T-helper 2 cell treated with Interferon-gamma antibody and Interleukin-4, amounts not matched to agents 100 ng/mL and 5 ng/mL, for 36 hours (primary cell): ENCODE results near the gene KHK. TPM values are rescaled to one million over a fixed set of nuclear protein-coding genes. Genes with fewer than 3 reads are reported as not detected.
"Not testable (repeated sequence)": the region's sequence is repeated elsewhere in the genome, so short reads cannot be mapped to it uniquely, and the experiment has no call there.

Source experiments
- intact Hi-C: fragments of 100-400 bp; cut with micrococcal nuclease; formaldehyde crosslinking; loops from one replicate; pipeline ENCODE4 v1.15.1; 2023
- total RNA-seq: library from RNA; stranded (reverse); gene quantifications from 2 replicates; pipeline ENCODE4 v1.2.3, GENCODE V29; 2022

KHK gene
- total RNA-seq, 1 donor from 2014 or later, result 12.2 TPM

DNA sequence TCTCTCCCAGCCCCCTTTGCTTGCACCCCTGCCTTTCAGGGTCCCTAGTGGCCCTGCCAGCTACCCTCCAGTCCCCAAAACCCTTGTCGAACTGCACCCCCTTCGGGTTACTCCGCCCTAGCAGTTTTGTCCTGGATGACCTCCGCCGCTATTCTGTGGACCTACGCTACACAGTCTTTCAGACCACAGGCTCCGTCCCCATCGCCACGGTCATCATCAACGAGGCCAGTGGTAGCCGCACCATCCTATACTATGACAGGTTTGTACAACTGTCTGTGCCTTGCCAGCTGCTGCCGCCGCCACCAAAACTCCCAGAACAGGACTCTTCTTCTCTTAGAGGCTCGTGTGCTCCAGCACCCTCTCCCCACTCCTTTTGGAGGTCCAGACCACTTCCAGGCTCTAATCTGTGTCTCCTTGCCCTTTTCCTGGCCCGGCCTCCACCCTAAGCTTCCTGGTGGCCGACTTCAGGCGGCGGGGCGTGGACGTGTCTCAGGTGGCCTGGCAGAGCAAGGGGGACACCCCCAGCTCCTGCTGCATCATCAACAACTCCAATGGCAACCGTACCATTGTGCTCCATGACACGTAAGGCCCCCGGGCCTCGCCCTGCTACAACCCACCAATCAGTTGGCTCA, 7.9 kb downstream of the KHK start:
- intact Hi-C loops, result no loop called here

DNA sequence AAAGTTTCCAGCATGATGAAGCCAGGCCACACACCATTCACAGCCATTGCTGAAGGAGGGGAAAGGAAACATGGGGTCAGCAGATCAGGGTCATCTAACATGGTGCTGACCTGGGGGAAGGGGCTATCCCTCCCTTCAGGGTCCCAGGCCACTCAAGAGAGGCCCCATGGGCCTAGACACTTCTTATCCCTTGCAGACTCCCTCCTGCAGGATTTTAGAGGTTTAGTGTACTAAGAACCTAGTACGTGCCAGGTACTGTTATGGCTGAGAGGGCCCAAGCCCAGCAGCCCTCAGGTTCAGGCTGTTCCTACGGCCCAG, 8.8 kb downstream of the KHK start:
- intact Hi-C loops, result no loop called here

- intact Hi-C loops, result no loop called here
These were observed 9.4 kb downstream of the KHK start for GRCh38 chr2:27095745-27096651.

GRCh38 chr2:27096748-27097297, 10.3 kb downstream of the KHK start:
- intact Hi-C loops, result no loop called here

DNA sequence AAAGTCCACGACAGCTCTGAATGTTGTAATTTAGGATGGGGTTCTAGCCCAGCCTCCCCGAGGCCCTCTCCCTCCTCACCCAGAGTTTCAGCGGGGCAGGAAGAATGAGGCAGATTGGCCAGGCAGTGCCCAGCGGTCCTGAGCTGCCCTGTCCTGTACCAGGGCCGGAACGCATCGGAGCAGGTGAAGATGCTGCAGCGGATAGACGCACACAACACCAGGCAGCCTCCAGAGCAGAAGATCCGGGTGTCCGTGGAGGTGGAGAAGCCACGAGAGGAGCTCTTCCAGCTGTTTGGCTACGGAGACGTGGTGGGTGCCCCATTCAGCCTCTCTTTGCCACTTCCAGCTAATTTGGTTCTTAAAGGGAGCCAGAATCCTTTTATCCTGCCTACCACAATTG, 10.8 kb downstream of the KHK start:
- intact Hi-C loops, result no loop called here

DNA sequence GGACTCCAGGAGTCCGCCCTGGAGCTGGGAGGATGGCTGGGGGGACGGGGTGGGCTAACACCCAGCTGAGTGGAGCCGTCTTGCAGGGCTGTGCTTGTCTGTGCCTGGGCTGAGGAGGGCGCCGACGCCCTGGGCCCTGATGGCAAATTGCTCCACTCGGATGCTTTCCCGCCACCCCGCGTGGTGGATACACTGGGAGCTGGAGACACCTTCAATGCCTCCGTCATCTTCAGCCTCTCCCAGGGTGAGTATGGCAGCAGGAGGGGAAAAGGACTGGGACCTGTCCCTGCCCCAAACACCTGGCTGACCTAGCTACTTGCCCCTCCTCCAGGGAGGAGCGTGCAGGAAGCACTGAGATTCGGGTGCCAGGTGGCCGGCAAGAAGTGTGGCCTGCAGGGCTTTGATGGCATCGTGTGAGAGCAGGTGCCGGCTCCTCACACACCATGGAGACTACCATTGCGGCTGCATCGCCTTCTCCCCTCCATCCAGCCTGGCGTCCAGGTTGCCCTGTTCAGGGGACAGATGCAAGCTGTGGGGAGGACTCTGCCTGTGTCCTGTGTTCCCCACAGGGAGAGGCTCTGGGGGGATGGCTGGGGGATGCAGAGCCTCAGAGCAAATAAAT, 12.9 kb downstream of the KHK start:
- intact Hi-C loops, result no loop called here

DNA sequence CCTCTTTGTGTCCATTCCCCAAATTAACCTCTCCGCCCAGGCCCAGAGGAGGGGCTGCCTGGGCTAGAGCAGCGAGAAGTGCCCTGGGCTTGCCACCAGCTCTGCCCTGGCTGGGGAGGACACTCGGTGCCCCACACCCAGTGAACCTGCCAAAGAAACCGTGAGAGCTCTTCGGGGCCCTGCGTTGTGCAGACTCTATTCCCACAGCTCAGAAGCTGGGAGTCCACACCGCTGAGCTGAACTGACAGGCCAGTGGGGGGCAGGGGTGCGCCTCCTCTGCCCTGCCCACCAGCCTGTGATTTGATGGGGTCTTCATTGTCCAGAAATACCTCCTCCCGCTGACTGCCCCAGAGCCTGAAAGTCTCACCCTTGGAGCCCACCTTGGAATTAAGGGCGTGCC, 13.5 kb downstream of the KHK start:
- intact Hi-C loops, result no loop called here

DNA sequence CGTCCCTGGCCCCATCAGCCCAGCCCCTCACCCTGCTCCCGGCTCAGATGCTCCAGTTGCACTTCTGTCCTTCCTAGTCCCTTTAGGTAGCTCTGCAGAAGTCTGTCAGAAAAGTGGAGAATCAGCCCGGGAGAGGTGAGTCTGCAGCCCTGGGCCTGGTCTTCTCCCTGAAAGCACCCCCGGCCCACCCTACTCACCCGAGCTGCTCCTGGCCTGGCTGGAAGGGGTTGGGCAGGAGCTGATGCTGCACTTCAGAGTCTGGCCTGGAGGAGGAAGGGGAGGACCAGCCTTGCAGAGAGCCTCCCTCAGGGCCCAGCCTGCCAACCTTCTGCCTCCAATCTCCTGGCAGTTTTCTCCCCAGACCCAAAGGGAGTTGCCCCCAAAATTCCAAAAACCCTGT, 15.8 kb downstream of the KHK start:
- intact Hi-C loops, result no loop called here

GRCh38 chr2:27105981-27106380, 19.4 kb downstream of the KHK start:
- intact Hi-C loops, result no loop called here

- intact Hi-C loops, result no loop called here
These were observed 21.6 kb downstream of the KHK start for GRCh38 chr2:27108221-27108620.

DNA sequence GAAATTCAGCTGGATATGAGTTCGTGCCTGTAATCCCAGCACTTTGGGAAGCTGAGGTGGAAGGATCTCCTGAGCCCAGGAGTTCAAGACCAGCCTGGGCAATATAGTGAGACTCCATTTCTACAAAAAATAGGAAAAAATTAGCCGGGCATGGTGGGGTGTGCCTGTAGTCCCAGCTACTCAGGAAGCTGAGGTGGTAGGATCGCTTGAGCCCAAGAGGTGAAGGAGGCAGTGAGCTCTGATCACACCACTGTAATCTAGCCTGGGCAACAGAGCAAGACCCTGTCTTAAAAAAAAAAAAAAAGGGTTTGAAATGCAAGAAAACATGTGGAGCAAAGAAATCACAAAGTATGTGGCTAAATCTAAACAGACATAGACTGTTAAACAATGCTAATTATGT, 22.5 kb downstream of the KHK start:
- intact Hi-C loops, result no loop called here

GRCh38 chr2:27110603-27111352, 24.2 kb downstream of the KHK start:
- intact Hi-C loops, result not testable (repeated sequence)

GRCh38 chr2:27111392-27112078, 25.0 kb downstream of the KHK start:
- intact Hi-C loops, result not testable (repeated sequence)

DNA sequence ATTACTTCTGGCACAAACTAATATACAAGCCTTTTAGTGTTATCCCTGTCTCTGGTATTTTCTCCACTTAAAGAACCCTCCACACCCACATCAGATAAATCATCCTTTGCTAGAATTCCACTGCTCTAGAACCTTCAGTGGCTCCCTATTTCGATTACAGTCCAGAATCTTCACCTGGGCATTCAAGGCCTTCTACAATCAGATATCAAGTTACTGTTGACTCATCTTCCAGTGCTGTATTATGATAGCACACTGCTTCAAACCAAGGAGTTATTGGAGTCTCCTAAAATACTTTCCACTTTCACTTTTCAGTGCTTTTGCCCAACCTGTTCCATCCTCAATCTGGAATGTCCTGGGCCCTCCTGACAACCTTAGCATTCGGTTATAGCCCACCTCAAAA, 28.9 kb downstream of the KHK start:
- intact Hi-C loops, result no loop called here

- intact Hi-C loops, result no loop called here
These were observed 31.5 kb downstream of the KHK start for GRCh38 chr2:27117995-27118524.

DNA sequence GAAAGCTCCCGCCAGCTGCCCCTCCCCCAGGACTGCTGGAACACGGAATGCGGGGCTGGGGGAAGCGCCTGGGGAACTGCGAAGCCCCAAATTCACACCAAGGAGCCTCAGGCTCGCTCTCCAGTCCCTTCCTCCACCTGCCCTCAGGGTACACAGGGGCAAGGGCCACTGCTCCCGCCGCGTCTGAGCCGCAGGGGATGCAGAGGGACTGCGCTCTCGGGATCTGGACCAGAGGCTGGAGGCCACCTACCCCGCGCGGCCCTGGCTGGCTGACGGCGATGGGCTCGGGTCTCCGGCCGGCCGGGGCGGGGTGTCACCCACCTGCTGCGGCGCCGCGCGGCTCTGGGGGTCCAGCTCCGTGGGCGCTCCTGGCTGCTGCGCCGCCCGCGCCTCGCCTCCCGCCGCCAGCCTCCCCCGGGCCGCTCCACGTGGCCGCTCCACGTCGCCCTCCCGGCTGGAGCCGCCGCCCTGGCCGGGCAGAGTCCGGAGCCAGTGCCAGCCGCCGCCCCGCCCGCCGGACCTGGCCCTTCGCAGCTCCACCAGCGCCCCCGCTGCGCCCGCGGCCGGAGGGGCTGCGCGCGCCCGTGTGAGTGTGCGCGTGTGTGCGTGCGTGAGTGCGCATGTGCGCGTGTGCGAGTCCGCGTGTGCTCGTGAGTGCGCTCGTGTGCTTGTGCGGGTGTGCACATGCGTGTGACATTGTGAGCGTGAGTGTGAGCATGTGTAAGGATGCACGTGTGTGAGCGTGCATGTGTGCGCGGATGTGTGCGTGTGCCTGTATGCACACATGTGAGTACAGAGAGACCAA, 32.2 kb downstream of the KHK start, which contains the start of gene CGREF1:
TSS of gene CGREF1 (minus strand) at position 604 of the 805 bp plus-strand sequence. CDS start 14,762 bp downstream, outside the sequence.
- intact Hi-C loops, result no loop called here

DNA sequence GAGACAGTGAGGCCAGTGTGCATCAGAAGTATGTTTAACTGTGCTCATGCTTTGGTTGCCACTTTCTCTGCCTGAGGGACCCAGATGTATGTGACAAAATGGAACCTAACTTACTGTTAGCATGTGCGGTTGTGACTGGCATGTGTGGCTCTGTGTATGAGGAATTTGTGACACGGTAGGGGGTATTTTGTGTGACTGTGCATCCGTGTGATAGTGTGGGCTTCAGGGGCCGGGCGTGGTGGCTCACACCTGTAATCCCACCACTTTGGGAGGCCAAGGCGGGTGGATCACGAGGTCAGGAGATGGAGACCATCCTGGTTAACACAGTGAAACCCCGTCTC, 32.7 kb downstream of the KHK start:
- intact Hi-C loops, result not testable (repeated sequence)

GRCh38 chr2:27121906-27122305, 35.3 kb downstream of the KHK start:
- intact Hi-C loops, result no loop called here

- intact Hi-C loops, result loop anchor here (1.0 kb wide), 1 partner anchor 12 kb away; the partner anchor contains the start of gene PREB
These were observed 36.2 kb downstream of the KHK start for GRCh38 chr2:27122791-27123190.
